ENCODE results near the gene LMAN2L. TPM values are rescaled to one million over a fixed set of nuclear protein-coding genes. Genes with fewer than 3 reads are reported as not detected.

LMAN2L gene
- total RNA-seq, 1 experiment from 2014 or later = 17.6 TPM

DNA sequence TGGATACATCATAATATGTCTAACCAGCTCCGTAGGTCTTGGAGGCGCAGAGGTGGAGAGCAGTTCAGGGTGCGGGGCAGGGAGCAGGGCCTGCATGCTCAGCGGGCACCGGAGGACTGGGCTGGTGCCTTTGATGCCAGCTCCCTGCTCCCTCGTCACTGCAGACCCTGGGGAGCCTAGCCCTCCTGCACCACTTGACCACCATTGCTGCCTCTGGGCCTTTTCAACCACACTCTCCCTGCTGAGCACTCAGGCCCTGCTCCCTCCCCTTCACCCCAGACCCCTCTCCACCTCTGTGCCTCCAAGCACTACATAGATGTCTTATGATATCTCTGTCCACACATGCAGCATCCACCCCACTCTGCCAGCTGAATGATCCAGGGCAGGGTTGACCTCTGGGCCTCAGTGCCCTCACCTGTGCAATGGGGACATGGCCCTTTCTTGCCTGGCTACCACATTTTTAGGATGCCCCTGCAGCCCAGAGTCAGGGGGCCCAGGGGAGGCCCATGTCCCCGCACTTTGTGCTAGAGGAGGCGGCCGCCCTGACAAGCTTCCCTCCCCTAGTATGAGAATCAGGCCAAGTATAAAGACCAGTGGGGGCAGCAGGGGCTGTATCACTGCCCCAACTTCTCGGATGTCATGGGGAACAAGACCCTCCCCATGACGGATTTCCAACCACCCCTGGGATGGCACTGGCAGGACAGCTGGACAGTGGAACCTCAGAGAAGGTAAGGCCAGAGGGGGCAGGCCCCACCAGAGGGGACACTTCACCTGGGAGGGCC, 51.0 kb downstream of the LMAN2L start:
- no peak overlapping the region for H2BK20ac ChIP-seq (ENCODE audit: low read depth, low read length, poor library complexity, severe bottlenecking)
- H3K9me3 ChIP-seq (ENCODE audit: control insufficient read depth, low read depth, low read length) = no peaks in the 10 kb centered on the region
- TF ChIP-seq, protein P1, sequence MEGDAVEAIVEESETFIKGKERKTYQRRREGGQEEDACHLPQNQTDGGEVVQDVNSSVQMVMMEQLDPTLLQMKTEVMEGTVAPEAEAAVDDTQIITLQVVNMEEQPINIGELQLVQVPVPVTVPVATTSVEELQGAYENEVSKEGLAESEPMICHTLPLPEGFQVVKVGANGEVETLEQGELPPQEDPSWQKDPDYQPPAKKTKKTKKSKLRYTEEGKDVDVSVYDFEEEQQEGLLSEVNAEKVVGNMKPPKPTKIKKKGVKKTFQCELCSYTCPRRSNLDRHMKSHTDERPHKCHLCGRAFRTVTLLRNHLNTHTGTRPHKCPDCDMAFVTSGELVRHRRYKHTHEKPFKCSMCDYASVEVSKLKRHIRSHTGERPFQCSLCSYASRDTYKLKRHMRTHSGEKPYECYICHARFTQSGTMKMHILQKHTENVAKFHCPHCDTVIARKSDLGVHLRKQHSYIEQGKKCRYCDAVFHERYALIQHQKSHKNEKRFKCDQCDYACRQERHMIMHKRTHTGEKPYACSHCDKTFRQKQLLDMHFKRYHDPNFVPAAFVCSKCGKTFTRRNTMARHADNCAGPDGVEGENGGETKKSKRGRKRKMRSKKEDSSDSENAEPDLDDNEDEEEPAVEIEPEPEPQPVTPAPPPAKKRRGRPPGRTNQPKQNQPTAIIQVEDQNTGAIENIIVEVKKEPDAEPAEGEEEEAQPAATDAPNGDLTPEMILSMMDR (conservative IDR thresholded peaks at IDR 0.05) = no peak
- no peaks in the 10 kb centered on the region for H3K27me3 ChIP-seq (ENCODE audit: insufficient read depth, low read length)
- H3K56ac ChIP-seq (ENCODE audit: insufficient read length, low read depth, low read length) = no peak overlapping the region
- no peaks in the 10 kb centered on the region for H3K4me1 ChIP-seq (ENCODE audit: insufficient read depth, low read length)
- H2AFZ ChIP-seq (ENCODE audit: low read length) = no peak overlapping the region
- H3K23me2 ChIP-seq (ENCODE audit: insufficient read length, low read depth, low read length, poor library complexity, severe bottlenecking) = no peaks in the 10 kb centered on the region
- WGBS (ENCODE audit: extremely low coverage, insufficient read length, low lambda C conversion rate) = no CpG with 5 or more reads among the region's 11 CpGs
- H3K4me3 Mint-ChIP-seq = no peak overlapping the region
- DNase-seq = no peak
- no peak overlapping the region for H4K91ac ChIP-seq (ENCODE audit: insufficient read length, low read depth, low read length)
- H4K20me1 ChIP-seq (ENCODE audit: control insufficient read depth, insufficient read depth, insufficient read length) = no peaks in the 10 kb centered on the region
- no peak overlapping the region for H3T11ph ChIP-seq (ENCODE audit: low read length)
- no peak overlapping the region for H2BK5ac ChIP-seq (ENCODE audit: insufficient read length, low read length)
- H2BK15ac ChIP-seq (ENCODE audit: low read depth, low read length) = no peak overlapping the region
- H3K79me1 ChIP-seq (ENCODE audit: insufficient read depth, low read depth, low read length, poor library complexity, severe bottlenecking) = no peaks in the 10 kb centered on the region
- no peak overlapping the region for H3K23ac ChIP-seq (ENCODE audit: insufficient read length, low read depth, low read length)
- no peak overlapping the region for H4K8ac ChIP-seq (replicated peaks; ENCODE audit: insufficient read length, low read depth, low read length)
- no peaks in the 10 kb centered on the region; the same call in 1 of the 2 replicates for H3K27me3 Mint-ChIP-seq (ENCODE audit: low read depth)
- H3K4me2 ChIP-seq (ENCODE audit: insufficient read depth, insufficient read length, low read length) = no peak overlapping the region
- no peak overlapping the region; a peak in 1 of 7 replicates for H3K27ac Mint-ChIP-seq
- H2AK5ac ChIP-seq (ENCODE audit: insufficient read length, low read length) = no peak overlapping the region
- no peak overlapping the region for H2BK120ac ChIP-seq (ENCODE audit: low read depth, low read length, poor library complexity, severe bottlenecking)
- H3K79me2 ChIP-seq (ENCODE audit: insufficient read depth, low read length) = no peaks in the 10 kb centered on the region
- no peak overlapping the region for H3K18ac ChIP-seq (ENCODE audit: insufficient read length, low read depth, low read length)
- no peak overlapping the region for H3K9ac ChIP-seq (ENCODE audit: extremely low read depth, insufficient read length, low read length)
- H2BK12ac ChIP-seq (ENCODE audit: insufficient read length, low read depth, low read length) = no peak overlapping the region
- H3K4me1 Mint-ChIP-seq = peaks cover 6 to 12% of the 10 kb centered on the region in 2 experiments; a peak in 3 of 4 replicates
- H3K27ac ChIP-seq (ENCODE audit: insufficient read length, low read depth, low read length) = no peak overlapping the region
- H3K4ac ChIP-seq (ENCODE audit: low read depth, low read length) = no peak overlapping the region
- H4K5ac ChIP-seq (ENCODE audit: insufficient read length, low read depth, low read length) = no peak overlapping the region
- H3K9me3 Mint-ChIP-seq = no peaks in the 10 kb centered on the region; a peak in 1 of 5 replicates
- H3K14ac ChIP-seq (ENCODE audit: insufficient read depth, low read length) = no peak overlapping the region; the same call in 1 of the 2 replicates
- no peaks in the 10 kb centered on the region for H3K36me3 Mint-ChIP-seq (ENCODE audit: insufficient read depth in 1 of 3, low read depth in 3 of 3)

All from H9 (cell line).